Erythroblast (primary cell): ENCODE data around the gene TP53TG5.

Experiments used
- GATA1 ChIP-seq: IDR thresholded peaks from 2 replicates; pipeline ENCODE4 v1.6.1; 2011; ENCODE audit warnings: low read depth, mild to moderate bottlenecking, control low read depth, low read length, moderate library complexity
- POLR2A ChIP-seq: IDR thresholded peaks from 2 replicates; pipeline ENCODE4 v1.6.1; 2011; ENCODE audit warnings: mild to moderate bottlenecking, low read length

- TF ChIP-seq POLR2A (no peak), GATA1 (no peak)
These were observed 48.4 kb downstream of the TP53TG5 start for GRCh38 chr20:45329497-45330319.
